ENCODE data around the gene FDXR. TPM values are rescaled to one million over a fixed set of nuclear protein-coding genes. Genes with fewer than 3 reads are reported as not detected.
A peak's percentile ranks its signal among the peaks of the same experiment; 100 is the strongest.

FDXR gene
- polyA plus RNA-seq, 1 donor from 2014 or later, result 14.4 TPM

DNA sequence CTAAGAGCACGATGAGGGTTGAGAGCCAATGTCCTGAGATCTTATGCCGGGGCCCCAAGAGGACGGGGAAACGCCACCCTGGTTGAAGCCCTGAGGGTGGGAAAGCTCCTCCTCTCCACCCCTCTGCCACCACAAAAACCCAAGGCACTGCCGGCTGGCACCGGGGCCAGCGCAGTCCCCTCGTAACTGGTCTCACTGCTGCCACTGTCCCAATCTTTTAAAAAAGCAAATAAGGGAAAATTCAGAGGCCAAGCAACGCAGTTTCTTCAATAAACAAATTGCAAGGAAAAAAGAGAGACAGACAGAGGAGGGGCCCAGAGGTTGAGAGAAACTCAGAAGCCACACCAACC lies 19.8 kb downstream of the FDXR start:
- H3K36me3 ChIP-seq (ENCODE audit: insufficient read depth, low read length), result no peaks in the 10 kb centered on the region
- no peaks in the 10 kb centered on the region for H3K9me3 ChIP-seq (ENCODE audit: low read length)
- H4K20me1 ChIP-seq (ENCODE audit: insufficient read depth), result no peaks in the 10 kb centered on the region
- H3F3A ChIP-seq (ENCODE audit: insufficient read depth, low read length, poor library complexity, severe bottlenecking), result no peaks in the 10 kb centered on the region
- peaks cover 76% of the 10 kb centered on the region for H3K27me3 ChIP-seq (ENCODE audit: insufficient read depth, low read depth, low read length)
- H3K79me2 ChIP-seq (replicated peaks; ENCODE audit: insufficient read depth, low read length), result no peaks in the 10 kb centered on the region
- H2AFZ ChIP-seq (ENCODE audit: low read depth, low read length), result no peak overlapping the region
- H3K4me3 ChIP-seq (ENCODE audit: low read length), result peak overlapping the region; percentile 54
- H3K9ac ChIP-seq (ENCODE audit: low read length), result no peak overlapping the region
- H3K4me2 ChIP-seq (ENCODE audit: low read length), result no peak overlapping the region
- TF ChIP-seq EP300 (conservative IDR thresholded peaks at IDR 0.05; ENCODE audit: poor library complexity, severe bottlenecking) (no peak), POLR2AphosphoS5 (IDR thresholded peaks at IDR 0.05) (no peak), EZH2 (IDR thresholded peaks at IDR 0.05; ENCODE audit: borderline replicate concordance, insufficient read depth, low read length, poor library complexity, severe bottlenecking) (no peak), SMC3 (conservative IDR thresholded peaks at IDR 0.05; ENCODE audit: poor library complexity) (no peak), TAF1 (IDR thresholded peaks at IDR 0.05; ENCODE audit: low read depth) (no peak), RAD21 (conservative IDR thresholded peaks at IDR 0.05) (no peak), MXI1 (conservative IDR thresholded peaks at IDR 0.05; ENCODE audit: poor library complexity, severe bottlenecking) (no peak)
- TF ChIP-seq, protein P1, sequence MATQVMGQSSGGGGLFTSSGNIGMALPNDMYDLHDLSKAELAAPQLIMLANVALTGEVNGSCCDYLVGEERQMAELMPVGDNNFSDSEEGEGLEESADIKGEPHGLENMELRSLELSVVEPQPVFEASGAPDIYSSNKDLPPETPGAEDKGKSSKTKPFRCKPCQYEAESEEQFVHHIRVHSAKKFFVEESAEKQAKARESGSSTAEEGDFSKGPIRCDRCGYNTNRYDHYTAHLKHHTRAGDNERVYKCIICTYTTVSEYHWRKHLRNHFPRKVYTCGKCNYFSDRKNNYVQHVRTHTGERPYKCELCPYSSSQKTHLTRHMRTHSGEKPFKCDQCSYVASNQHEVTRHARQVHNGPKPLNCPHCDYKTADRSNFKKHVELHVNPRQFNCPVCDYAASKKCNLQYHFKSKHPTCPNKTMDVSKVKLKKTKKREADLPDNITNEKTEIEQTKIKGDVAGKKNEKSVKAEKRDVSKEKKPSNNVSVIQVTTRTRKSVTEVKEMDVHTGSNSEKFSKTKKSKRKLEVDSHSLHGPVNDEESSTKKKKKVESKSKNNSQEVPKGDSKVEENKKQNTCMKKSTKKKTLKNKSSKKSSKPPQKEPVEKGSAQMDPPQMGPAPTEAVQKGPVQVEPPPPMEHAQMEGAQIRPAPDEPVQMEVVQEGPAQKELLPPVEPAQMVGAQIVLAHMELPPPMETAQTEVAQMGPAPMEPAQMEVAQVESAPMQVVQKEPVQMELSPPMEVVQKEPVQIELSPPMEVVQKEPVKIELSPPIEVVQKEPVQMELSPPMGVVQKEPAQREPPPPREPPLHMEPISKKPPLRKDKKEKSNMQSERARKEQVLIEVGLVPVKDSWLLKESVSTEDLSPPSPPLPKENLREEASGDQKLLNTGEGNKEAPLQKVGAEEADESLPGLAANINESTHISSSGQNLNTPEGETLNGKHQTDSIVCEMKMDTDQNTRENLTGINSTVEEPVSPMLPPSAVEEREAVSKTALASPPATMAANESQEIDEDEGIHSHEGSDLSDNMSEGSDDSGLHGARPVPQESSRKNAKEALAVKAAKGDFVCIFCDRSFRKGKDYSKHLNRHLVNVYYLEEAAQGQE (IDR thresholded peaks at IDR 0.05; ENCODE audit: borderline replicate concordance), result no peak
- TF ChIP-seq, protein P2, sequence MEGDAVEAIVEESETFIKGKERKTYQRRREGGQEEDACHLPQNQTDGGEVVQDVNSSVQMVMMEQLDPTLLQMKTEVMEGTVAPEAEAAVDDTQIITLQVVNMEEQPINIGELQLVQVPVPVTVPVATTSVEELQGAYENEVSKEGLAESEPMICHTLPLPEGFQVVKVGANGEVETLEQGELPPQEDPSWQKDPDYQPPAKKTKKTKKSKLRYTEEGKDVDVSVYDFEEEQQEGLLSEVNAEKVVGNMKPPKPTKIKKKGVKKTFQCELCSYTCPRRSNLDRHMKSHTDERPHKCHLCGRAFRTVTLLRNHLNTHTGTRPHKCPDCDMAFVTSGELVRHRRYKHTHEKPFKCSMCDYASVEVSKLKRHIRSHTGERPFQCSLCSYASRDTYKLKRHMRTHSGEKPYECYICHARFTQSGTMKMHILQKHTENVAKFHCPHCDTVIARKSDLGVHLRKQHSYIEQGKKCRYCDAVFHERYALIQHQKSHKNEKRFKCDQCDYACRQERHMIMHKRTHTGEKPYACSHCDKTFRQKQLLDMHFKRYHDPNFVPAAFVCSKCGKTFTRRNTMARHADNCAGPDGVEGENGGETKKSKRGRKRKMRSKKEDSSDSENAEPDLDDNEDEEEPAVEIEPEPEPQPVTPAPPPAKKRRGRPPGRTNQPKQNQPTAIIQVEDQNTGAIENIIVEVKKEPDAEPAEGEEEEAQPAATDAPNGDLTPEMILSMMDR (IDR thresholded peaks at IDR 0.05; ENCODE audit: poor library complexity, severe bottlenecking), result no peak
- H3K9me2 ChIP-seq (ENCODE audit: insufficient read depth, low read length), result no peaks in the 10 kb centered on the region
- no peak overlapping the region for H3K27ac ChIP-seq (ENCODE audit: low read length)

DNA sequence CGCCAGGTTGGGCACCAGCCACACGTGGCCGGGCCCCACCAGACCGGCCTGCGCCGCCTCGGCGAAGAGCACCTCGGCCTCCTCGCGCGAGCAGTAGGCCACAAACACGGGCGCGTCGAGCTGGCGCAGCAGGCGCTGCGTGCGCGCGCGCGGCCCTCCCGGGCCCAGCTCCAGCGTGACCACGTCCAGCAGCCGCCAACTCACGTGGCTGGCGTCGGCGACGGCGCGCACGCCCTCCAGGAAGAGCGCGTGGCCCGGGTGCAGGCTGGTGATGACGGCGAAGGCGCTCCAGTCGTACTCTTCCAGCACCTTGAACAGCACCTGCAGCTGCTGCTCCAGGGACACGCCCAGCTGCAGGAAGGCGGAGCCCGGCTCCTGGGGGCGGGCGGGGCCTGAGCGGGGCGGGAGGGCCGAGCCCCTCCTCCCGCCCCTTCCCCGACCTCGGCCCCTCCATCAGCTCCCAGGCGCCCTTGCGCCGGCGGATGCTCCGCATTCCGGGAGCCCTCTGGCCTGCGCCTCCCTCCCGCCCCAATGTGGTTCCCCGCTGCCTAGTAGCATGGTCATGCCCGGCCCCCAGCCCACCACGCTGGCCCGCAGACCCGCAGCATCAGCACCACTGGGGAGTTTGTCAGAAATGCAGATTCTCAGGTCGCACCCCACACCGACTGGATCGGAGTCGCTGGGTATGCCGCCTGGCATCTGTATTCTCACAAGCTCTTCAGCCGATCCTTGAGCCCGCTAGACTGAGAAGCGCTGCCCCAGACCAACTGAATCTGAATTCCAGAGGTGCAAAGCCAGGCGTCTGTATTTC lies 20.4 kb downstream of the FDXR start:
- no peak overlapping the region for H2AFZ ChIP-seq (ENCODE audit: low read depth, low read length)
- H3F3A ChIP-seq (ENCODE audit: insufficient read depth, low read length, poor library complexity, severe bottlenecking), result no peaks in the 10 kb centered on the region
- H3K27ac ChIP-seq (ENCODE audit: low read length), result no peak overlapping the region
- H3K9me3 ChIP-seq (ENCODE audit: low read length), result no peaks in the 10 kb centered on the region
- H3K9ac ChIP-seq (ENCODE audit: low read length), result no peak overlapping the region
- H3K27me3 ChIP-seq (ENCODE audit: insufficient read depth, low read depth, low read length), result peaks cover 71% of the 10 kb centered on the region
- H4K20me1 ChIP-seq (ENCODE audit: insufficient read depth), result no peaks in the 10 kb centered on the region
- H3K4me3 ChIP-seq (ENCODE audit: low read length), result peak overlapping the region; percentile 54
- no peaks in the 10 kb centered on the region for H3K36me3 ChIP-seq (ENCODE audit: insufficient read depth, low read length)
- TF ChIP-seq, protein P2 (IDR thresholded peaks at IDR 0.05; ENCODE audit: poor library complexity, severe bottlenecking), result no peak
- no peak for TF ChIP-seq EZH2 (IDR thresholded peaks at IDR 0.05; ENCODE audit: borderline replicate concordance, insufficient read depth, low read length, poor library complexity, severe bottlenecking)
- no peak for TF ChIP-seq EP300 (conservative IDR thresholded peaks at IDR 0.05; ENCODE audit: poor library complexity, severe bottlenecking)
- TF ChIP-seq SMC3 (conservative IDR thresholded peaks at IDR 0.05; ENCODE audit: poor library complexity), result no peak
- TF ChIP-seq TAF1 (IDR thresholded peaks at IDR 0.05; ENCODE audit: low read depth), result no peak
- TF ChIP-seq MXI1 (conservative IDR thresholded peaks at IDR 0.05; ENCODE audit: poor library complexity, severe bottlenecking), result no peak
- no peaks in the 10 kb centered on the region for H3K9me2 ChIP-seq (ENCODE audit: insufficient read depth, low read length)
- H3K79me2 ChIP-seq (replicated peaks; ENCODE audit: insufficient read depth, low read length), result no peaks in the 10 kb centered on the region
- no peak overlapping the region for H3K4me2 ChIP-seq (ENCODE audit: low read length)

All from neural cell (in vitro differentiated cells).